WTC11 (cell line): ENCODE measurements around the gene BOC. TPM values are rescaled to one million over a fixed set of nuclear protein-coding genes. Genes with fewer than 3 reads are reported as not detected.

Source experiments
- ATAC-seq: fragments of 200-7000 bp; cut with Tn5 transposase; 2 replicates; pipeline ENCODE4 v1.10.0; 2021; ENCODE audit warnings: mild to moderate bottlenecking, moderate library complexity
- CTCF ChIA-PET: fragments of 300-600 bp; sonication (Branson Sonifier 250); formaldehyde crosslinking; loops from one replicate; lab custom pipeline; 2021; ENCODE audit warnings: antibody characterized with exemption; lab: Charles Lee
- POLR2A ChIA-PET: fragments of 350-600 bp; sonication (Branson Sonifier 250); formaldehyde crosslinking; loops from one replicate; lab custom pipeline; 2021; ENCODE audit warnings: antibody characterized with exemption; lab: Charles Lee
- DNase-seq: peaks from one replicate; pipeline ENCODE4 v3.0.0; 2021; ENCODE audit warnings: low spot score
- H3K27ac Mint-ChIP-seq: 2 replicates; pipeline ENCODE4 v1.8.0; 2021; ENCODE audit warnings: mixed read lengths
- H3K27me3 Mint-ChIP-seq: 2 replicates; pipeline ENCODE4 v1.8.0; 2021; ENCODE audit warnings: low read depth, mild to moderate bottlenecking, moderate library complexity, mixed read lengths
- H3K36me3 Mint-ChIP-seq: 2 replicates; pipeline ENCODE4 v1.8.0; 2021; ENCODE audit warnings: mixed read lengths
- H3K4me1 Mint-ChIP-seq: 2 replicates; pipeline ENCODE4 v1.8.0; 2022; ENCODE audit warnings: mixed read lengths
- H3K4me3 Mint-ChIP-seq: 2 replicates; pipeline ENCODE4 v1.8.0; 2021; ENCODE audit warnings: mild to moderate bottlenecking, moderate library complexity, mixed read lengths
- H3K9me3 Mint-ChIP-seq: 2 replicates; pipeline ENCODE4 v1.8.0; 2021; ENCODE audit warnings: mixed read lengths
- CBFB ChIP-seq: sonication (generic); formaldehyde crosslinking; IDR thresholded peaks from 2 replicates; pipeline ENCODE4 v1.8.1; 2022; ENCODE audit warnings: mild to moderate bottlenecking, low read depth, missing genetic modification reagents
- HMGXB4 ChIP-seq: sonication (generic); formaldehyde crosslinking; IDR thresholded peaks from 2 replicates; pipeline ENCODE4 v1.8.1; 2023; ENCODE audit warnings: mild to moderate bottlenecking, moderate library complexity, missing genetic modification reagents
- KAT7 ChIP-seq: sonication (generic); formaldehyde crosslinking; IDR thresholded peaks from 2 replicates; pipeline ENCODE4 v1.8.1; 2023; ENCODE audit warnings: missing genetic modification reagents, mild to moderate bottlenecking, borderline replicate concordance
- NR1H2 ChIP-seq: sonication (generic); formaldehyde crosslinking; IDR thresholded peaks from 2 replicates; pipeline ENCODE4 v1.9.0; 2021; ENCODE audit warnings: mild to moderate bottlenecking, moderate library complexity, missing genetic modification reagents
- PRDM15 ChIP-seq: sonication (generic); formaldehyde crosslinking; IDR thresholded peaks from 2 replicates; pipeline ENCODE4 v1.8.0; 2022; ENCODE audit warnings: missing genetic modification reagents
- SP1 ChIP-seq: sonication (generic); formaldehyde crosslinking; conservative IDR thresholded peaks from 2 replicates; pipeline ENCODE4 v1.8.1; 2022; ENCODE audit warnings: missing genetic modification reagents
- STAT6 ChIP-seq: sonication (generic); formaldehyde crosslinking; conservative IDR thresholded peaks from 2 replicates; pipeline ENCODE4 v1.8.1; 2023; ENCODE audit warnings: mild to moderate bottlenecking, low read depth, missing genetic modification reagents, moderate library complexity
- TCF7 ChIP-seq: sonication (generic); formaldehyde crosslinking; IDR thresholded peaks from 2 replicates; pipeline ENCODE4 v1.8.0; 2022; ENCODE audit warnings: mild to moderate bottlenecking, low read depth, missing genetic modification reagents, moderate library complexity
- TEAD1 ChIP-seq: sonication (generic); formaldehyde crosslinking; IDR thresholded peaks from 2 replicates; pipeline ENCODE4 v1.8.0; 2022; ENCODE audit warnings: mild to moderate bottlenecking, missing genetic modification reagents
- TEAD4 ChIP-seq: sonication (generic); formaldehyde crosslinking; IDR thresholded peaks from 2 replicates; pipeline ENCODE4 v1.8.0; 2022; ENCODE audit warnings: mild to moderate bottlenecking, missing genetic modification reagents
- total RNA-seq: library from RNA; stranded (reverse); gene quantifications from 3 replicates; pipeline ENCODE4 v1.2.3, GENCODE V29; 2021

Gene BOC
- total RNA-seq, 1 experiment from 2014 or later, result 8.0 TPM

- peaks cover 28% of the 10 kb centered on the region for H3K4me1 Mint-ChIP-seq
- H3K9me3 Mint-ChIP-seq, result no peaks in the 10 kb centered on the region
- H3K36me3 Mint-ChIP-seq, result no peaks in the 10 kb centered on the region
- POLR2A ChIA-PET, result no interaction called here
- no peak overlapping the region for H3K27ac Mint-ChIP-seq
- TF ChIP-seq PRDM15 (CRISPR knock-in tag) (no peak), STAT6 (CRISPR knock-in tag) (no peak), CBFB (CRISPR knock-in tag) (no peak), TEAD4 (CRISPR knock-in tag) (no peak), TEAD1 (CRISPR knock-in tag) (no peak), KAT7 (CRISPR knock-in tag) (no peak)
- H3K27me3 Mint-ChIP-seq, result no peaks in the 10 kb centered on the region
- CTCF ChIA-PET, result no interaction called here
- DNase-seq (no peak), ATAC-seq (no peak)
- H3K4me3 Mint-ChIP-seq, result no peak overlapping the region
Measured at GRCh38 chr3:113252553-113252952, 41.2 kb downstream of the BOC start.

- Mint-ChIP-seq H3K9me3 (no peaks in the 10 kb centered on the region), H3K4me3 (no peak overlapping the region), H3K27me3 (no peaks in the 10 kb centered on the region), H3K4me1 (peaks cover 25% of the 10 kb centered on the region), H3K36me3 (no peaks in the 10 kb centered on the region), H3K27ac (peak overlapping the region; percentile 14)
- ATAC-seq (no peak; the same call in 1 of the 2 replicates), DNase-seq (no peak)
- POLR2A ChIA-PET, result no interaction called here
- CTCF ChIA-PET, result no interaction called here
- TF ChIP-seq PRDM15 (CRISPR knock-in tag), result no peak
- no peak for TF ChIP-seq HMGXB4 (CRISPR knock-in tag)
- TF ChIP-seq NR1H2 (CRISPR knock-in tag), result no peak
- no peak for TF ChIP-seq SP1
- TF ChIP-seq TCF7 (CRISPR knock-in tag), result no peak
Measured at GRCh38 chr3:113253702-113254101, 42.3 kb downstream of the BOC start.
